Activated CD8-positive, alpha-beta memory T cell treated with anti-CD3 and anti-CD28 coated beads, Interleukin-2, amount 50 U/mL, for 48 hours (primary cell): Measurements from ENCODE around the gene MICAL2.

Experiments used
- DNase-seq: peaks from one replicate; pipeline ENCODE4 v3.0.0-alpha.2; 2020

The MICAL2 gene

GRCh38 chr11:12100841-12101242 is 9.5 kb upstream of the MICAL2 start:
- no peak for DNase-seq

DNA sequence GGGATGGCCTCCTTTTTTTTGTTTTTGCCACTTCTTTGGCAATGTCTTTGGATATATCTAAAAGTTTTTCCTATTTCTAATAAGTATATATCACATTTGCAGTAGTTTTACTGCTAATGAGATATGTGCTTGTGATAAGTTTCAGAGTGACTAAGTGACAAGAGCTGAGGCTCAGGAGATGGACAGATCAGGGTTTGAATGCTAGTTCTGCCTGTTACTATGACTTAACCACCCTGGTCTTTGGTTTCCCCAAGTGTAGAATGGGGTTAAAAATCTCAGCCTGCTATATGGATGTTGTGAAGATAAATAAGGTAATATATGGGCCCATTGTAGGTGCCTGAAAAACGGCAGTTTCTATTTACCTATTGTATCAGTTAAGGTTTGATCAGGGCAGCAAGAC is 9.1 kb upstream of the MICAL2 start:
- DNase-seq: no peak

DNA sequence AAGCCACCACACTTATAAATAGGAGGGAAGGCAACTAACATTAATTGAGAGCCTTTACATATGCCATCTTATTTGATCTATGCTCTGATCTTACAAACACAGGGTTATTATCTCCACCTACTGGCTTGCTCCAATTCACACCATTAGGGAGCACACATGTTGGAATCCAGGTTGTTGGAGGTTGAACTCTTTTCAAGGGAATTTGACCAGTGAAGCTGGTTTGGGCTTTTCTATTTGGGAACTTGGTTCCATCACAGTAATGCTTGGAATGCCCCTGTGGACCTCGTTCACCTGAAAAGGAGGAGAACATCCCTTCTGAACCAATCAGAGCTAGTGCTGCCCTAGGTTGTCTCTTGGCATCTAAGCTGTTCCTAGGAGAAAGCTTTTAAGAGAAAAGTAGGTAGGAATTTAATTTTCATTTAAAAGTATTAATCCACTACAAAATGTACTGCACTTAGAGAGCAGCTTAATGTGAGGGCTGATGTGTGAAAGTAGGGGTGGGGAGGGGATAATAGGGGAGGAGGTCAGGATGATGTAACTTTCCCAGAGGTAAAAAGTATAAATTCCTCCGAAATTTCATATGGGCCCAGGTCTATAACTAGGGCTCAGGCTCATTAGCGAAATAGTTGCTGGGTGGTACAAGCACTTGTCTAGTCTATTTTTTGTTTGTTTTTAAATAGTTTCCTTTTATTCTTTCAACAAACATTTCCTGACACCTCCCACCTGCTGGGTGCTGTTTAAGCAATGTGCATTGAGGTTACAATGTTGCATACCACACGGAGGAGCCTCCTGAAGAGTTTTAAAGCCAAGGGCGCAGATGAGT is 7.6 kb upstream of the MICAL2 start:
- no peak for DNase-seq

DNA sequence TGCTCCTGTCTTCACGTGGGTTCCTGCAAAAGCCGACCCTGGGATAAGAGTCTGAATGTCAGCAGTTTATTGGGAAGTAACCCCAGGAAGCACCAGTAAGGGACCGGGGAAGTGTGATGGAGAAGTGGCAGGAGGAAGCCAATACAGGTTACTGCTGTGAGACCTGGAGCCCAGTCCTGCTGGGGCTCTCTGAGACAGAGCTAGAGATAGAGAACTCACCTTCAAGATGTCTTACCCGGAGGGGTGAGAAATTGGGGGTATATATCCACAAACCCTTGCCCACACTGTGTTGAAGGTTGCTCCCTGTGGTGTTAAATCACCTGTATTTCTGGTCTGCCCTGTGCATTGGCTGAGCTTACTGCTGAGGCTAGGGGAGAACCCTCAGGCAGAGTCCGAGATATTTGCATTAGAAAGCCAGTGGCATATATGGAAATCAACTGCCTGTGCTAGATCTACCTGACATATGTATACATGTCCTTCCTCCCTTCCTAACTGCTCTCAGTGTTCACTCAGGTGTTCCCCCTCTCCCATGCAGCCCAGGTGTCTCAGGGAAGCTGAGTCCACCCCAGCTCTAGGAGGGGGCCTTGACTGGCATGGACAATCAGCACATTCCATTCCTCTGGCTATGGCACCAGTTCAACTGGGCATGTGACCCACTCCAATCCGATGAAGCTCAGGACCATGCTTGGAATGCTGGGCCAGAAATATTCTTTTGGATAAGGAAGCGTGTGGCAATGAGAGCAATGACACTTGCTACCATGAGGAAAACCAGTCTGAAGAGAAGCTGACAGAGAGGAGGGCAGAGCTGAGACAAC is 6.8 kb upstream of the MICAL2 start:
- DNase-seq: no peak

GRCh38 chr11:12105471-12105870 is 4.9 kb upstream of the MICAL2 start:
- DNase-seq: no peak

- no peak for DNase-seq
Observed at GRCh38 chr11:12106101-12106500, 4.3 kb upstream of the MICAL2 start.

DNA sequence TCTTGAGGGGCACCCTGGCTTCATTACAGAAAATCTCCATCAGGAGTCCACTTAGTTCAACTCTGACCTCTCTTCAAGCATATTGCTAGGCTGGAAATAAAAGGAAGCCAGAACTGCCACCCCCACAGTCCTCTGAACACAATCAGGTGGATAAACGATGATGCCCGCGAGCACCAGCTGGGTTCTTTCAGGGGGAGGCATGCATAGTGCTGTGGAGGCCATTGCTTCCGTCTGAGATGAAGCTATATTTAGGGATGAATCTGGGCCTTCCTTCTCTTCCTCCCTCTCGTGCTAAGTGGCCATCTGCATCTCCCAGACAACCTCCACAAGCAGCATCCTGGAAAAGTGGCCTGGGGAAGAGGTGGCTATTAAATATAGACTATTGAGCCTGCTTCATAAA is 3.9 kb upstream of the MICAL2 start:
- no peak for DNase-seq

- DNase-seq: no peak
Observed at GRCh38 chr11:12108875-12109453, 1.4 kb upstream of the MICAL2 start.

- no peak for DNase-seq
Observed at GRCh38 chr11:12109591-12110196, 696 bp upstream of the MICAL2 start.

GRCh38 chr11:12110714-12111548 is 541 bp downstream of the MICAL2 start:
- DNase-seq: no peak

GRCh38 chr11:12111549-12112520 is 1.4 kb downstream of the MICAL2 start:
- DNase-seq: no peak

- DNase-seq: no peak
Observed at GRCh38 chr11:12112750-12113149, 2.4 kb downstream of the MICAL2 start.

- DNase-seq: no peak
Observed at GRCh38 chr11:12113294-12113693, 2.9 kb downstream of the MICAL2 start.

GRCh38 chr11:12114193-12115033 is 4.0 kb downstream of the MICAL2 start:
- no peak for DNase-seq

DNA sequence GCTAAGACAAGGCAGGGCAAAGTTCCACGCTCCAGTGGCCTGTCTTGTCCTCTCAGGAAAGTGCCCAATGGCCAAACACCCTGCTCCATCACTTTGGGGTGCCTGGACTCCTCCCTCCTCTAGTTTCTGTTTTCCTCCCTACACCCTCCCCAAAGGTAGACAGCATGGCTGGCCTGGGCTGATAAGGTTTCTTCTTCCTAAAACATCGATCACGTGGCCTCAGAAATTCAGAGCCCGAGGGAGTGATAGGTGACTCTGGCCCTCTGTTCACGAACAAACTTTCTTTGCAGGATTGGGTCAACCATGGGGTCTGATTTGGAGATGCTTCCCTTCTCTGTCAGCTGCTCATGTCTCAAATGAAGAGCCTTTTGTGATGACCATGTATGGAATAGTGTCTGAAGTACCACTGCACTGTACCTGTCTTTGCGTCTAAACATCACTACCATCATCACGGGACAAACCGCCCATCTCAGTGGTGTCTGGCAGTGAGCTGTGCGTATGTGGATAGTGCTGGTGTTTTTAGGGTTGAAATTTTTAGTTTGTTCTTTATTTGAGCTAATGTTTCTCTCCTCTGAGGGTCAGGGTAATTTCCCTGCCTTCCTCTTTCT is 6.1 kb downstream of the MICAL2 start:
- no peak for DNase-seq

- no peak for DNase-seq
Observed at GRCh38 chr11:12117200-12117599, 6.8 kb downstream of the MICAL2 start.

DNA sequence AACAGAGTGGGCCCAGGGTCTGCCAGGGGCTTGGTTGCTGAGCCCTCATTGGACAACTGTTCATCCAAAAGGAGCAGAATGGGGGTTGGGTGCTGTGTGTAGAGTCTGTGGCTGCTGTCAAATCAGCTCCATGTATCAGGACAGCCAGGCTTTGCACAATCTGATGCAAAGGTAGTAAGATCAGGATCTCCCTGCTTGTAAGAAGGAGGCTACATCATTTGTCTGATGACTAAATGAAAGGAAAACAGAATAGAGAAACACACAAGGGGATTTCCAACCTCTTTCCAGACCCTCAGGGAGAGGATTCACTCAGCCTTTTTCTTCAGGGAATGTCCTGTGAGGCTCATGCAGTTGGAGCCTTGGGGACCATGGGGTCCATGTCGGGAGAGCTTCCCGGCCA is 7.2 kb downstream of the MICAL2 start:
- DNase-seq: no peak

- DNase-seq: no peak
Observed at GRCh38 chr11:12118949-12119348, 8.6 kb downstream of the MICAL2 start.

DNA sequence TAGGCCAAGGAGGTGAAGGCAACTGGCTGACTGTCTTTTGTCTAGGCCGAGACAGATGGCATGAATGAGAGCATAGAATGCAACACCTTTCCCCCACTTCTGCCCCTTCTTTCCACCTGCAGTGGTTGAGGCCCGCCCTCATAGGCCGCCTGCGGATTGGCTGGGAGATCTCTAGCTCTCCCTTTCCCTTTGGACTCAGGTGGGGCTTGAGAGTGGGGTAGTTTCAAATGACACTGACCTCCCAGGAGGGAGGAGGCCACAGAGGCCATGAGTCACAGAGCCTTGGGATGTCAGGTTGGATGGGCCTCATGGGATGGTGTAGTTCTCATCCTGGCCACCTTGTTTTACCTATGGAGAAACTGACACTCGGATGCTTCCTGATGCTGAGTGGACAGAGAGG is 9.1 kb downstream of the MICAL2 start:
- DNase-seq: no peak
